Measurements from ENCODE around the gene TNFRSF11A. TPM values are rescaled to one million over a fixed set of nuclear protein-coding genes. Genes with fewer than 3 reads are reported as not detected.

The TNFRSF11A gene
- total and polyA plus RNA-seq, 2 donors (not counting 1 experiment from before 2014, with no cell fraction given) = 0.01 to 1.7 TPM

GRCh38 chr18:62412231-62412979 is 87.3 kb downstream of the TNFRSF11A start:
- H3K36me3 ChIP-seq (replicated peaks in 1 of 2; ENCODE audit: control extremely low read depth in 1 of 2, control insufficient read depth in 1 of 2, extremely low read depth in 1 of 2, insufficient read depth in 2 of 2, low read length in 1 of 2) = no peaks in the 10 kb centered on the region
- H3K27ac ChIP-seq (ENCODE audit: low read length in 2 of 2) = no peak overlapping the region
- no peaks in the 10 kb centered on the region for H3K79me2 ChIP-seq (ENCODE audit: control insufficient read depth, insufficient read depth, low read length)
- DNase-seq = no peak
- peaks cover 20% of the 10 kb centered on the region for H3K27me3 Mint-ChIP-seq
- no peaks in the 10 kb centered on the region for H4K20me1 ChIP-seq (ENCODE audit: control insufficient read depth, insufficient read depth, low read length, poor library complexity, severe bottlenecking)
- no peak overlapping the region for H3K4me3 ChIP-seq (ENCODE audit: control extremely low read depth in 1 of 5, extremely low read depth in 1 of 5, insufficient read depth in 1 of 5, low read depth in 2 of 5, low read length in 4 of 5)
- no peak overlapping the region for H2AFZ ChIP-seq (ENCODE audit: insufficient read depth, low read depth, low read length, poor library complexity, severe bottlenecking)
- H3K4me1 ChIP-seq (ENCODE audit: control insufficient read depth in 2 of 2, insufficient read depth in 2 of 2, low read length in 2 of 2) = no peaks in the 10 kb centered on the region
- 41% methylated on average over 3 of the region's 5 CpGs for WGBS (ENCODE audit: insufficient coverage)
- H3K27me3 ChIP-seq (replicated peaks in 1 of 4; ENCODE audit: control extremely low read depth in 1 of 4, control insufficient read depth in 3 of 4, insufficient read depth in 4 of 4, low read length in 3 of 4) = peaks cover 0 to 7% (median 0%) of the 10 kb centered on the region in 4 experiments
- no peak overlapping the region for H3K9ac ChIP-seq (ENCODE audit: low read length)
- POLR2A ChIA-PET = no interaction called here
- TF ChIP-seq EZH2 (IDR thresholded peaks at IDR 0.05; ENCODE audit: borderline replicate concordance, insufficient read depth, low read depth, low read length, poor library complexity, severe bottlenecking) = no peak
- TF ChIP-seq, protein P1, sequence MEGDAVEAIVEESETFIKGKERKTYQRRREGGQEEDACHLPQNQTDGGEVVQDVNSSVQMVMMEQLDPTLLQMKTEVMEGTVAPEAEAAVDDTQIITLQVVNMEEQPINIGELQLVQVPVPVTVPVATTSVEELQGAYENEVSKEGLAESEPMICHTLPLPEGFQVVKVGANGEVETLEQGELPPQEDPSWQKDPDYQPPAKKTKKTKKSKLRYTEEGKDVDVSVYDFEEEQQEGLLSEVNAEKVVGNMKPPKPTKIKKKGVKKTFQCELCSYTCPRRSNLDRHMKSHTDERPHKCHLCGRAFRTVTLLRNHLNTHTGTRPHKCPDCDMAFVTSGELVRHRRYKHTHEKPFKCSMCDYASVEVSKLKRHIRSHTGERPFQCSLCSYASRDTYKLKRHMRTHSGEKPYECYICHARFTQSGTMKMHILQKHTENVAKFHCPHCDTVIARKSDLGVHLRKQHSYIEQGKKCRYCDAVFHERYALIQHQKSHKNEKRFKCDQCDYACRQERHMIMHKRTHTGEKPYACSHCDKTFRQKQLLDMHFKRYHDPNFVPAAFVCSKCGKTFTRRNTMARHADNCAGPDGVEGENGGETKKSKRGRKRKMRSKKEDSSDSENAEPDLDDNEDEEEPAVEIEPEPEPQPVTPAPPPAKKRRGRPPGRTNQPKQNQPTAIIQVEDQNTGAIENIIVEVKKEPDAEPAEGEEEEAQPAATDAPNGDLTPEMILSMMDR (IDR thresholded peaks at IDR 0.05) = no peak
- H3K4me3 Mint-ChIP-seq = no peak overlapping the region
- peaks cover 1% of the 10 kb centered on the region for H3K9me3 Mint-ChIP-seq (ENCODE audit: insufficient read depth)
- ATAC-seq (ENCODE audit: low read depth) = no peak
- H3K9me3 ChIP-seq (ENCODE audit: control extremely low read depth in 1 of 3, control insufficient read depth in 2 of 3, insufficient read depth in 1 of 3, low read length in 2 of 3) = peaks cover 0 to 8% (median 8%) of the 10 kb centered on the region in 3 donors
- CTCF ChIA-PET = interaction anchor here (5.5 kb wide), 1 partner anchor 14 kb away, joined by 39 read pairs; no protein-coding TSS in a partner anchor
- no peak overlapping the region for H3K4me2 ChIP-seq (replicated peaks; ENCODE audit: low read depth, low read length, poor library complexity, severe bottlenecking)
- H3K27ac Mint-ChIP-seq = no peak overlapping the region
- intact Hi-C loops (cut with micrococcal nuclease) = no loop called here
- no peaks in the 10 kb centered on the region for H3K4me1 Mint-ChIP-seq

- DNase-seq (no peak), ATAC-seq (ENCODE audit: low read depth) (no peak)
- ChIA-PET CTCF (interaction anchor here (5.5 kb wide), 1 partner anchor 13 kb away, joined by 39 read pairs; no protein-coding TSS in a partner anchor), POLR2A (no interaction called here)
- H3K27me3 ChIP-seq (replicated peaks in 1 of 4; ENCODE audit: control extremely low read depth in 1 of 4, control insufficient read depth in 3 of 4, insufficient read depth in 4 of 4, low read length in 3 of 4) = peaks cover 0 to 7% (median 0%) of the 10 kb centered on the region in 4 experiments
- peaks cover 0 to 8% (median 8%) of the 10 kb centered on the region in 3 donors for H3K9me3 ChIP-seq (ENCODE audit: control extremely low read depth in 1 of 3, control insufficient read depth in 2 of 3, insufficient read depth in 1 of 3, low read length in 2 of 3)
- no peaks in the 10 kb centered on the region for H4K20me1 ChIP-seq (ENCODE audit: control insufficient read depth, insufficient read depth, low read length, poor library complexity, severe bottlenecking)
- no peaks in the 10 kb centered on the region for H3K4me1 ChIP-seq (ENCODE audit: control insufficient read depth in 2 of 2, insufficient read depth in 2 of 2, low read length in 2 of 2)
- H3K36me3 ChIP-seq (replicated peaks in 1 of 2; ENCODE audit: control extremely low read depth in 1 of 2, control insufficient read depth in 1 of 2, extremely low read depth in 1 of 2, insufficient read depth in 2 of 2, low read length in 1 of 2) = no peaks in the 10 kb centered on the region
- no peak for TF ChIP-seq EZH2 (IDR thresholded peaks at IDR 0.05; ENCODE audit: borderline replicate concordance, insufficient read depth, low read depth, low read length, poor library complexity, severe bottlenecking)
- TF ChIP-seq, protein P1 (IDR thresholded peaks at IDR 0.05) = no peak
- H3K4me2 ChIP-seq (replicated peaks; ENCODE audit: low read depth, low read length, poor library complexity, severe bottlenecking) = no peak overlapping the region
- H3K79me2 ChIP-seq (ENCODE audit: control insufficient read depth, insufficient read depth, low read length) = no peaks in the 10 kb centered on the region
- no peak overlapping the region for H2AFZ ChIP-seq (ENCODE audit: insufficient read depth, low read depth, low read length, poor library complexity, severe bottlenecking)
- H3K4me3 ChIP-seq (ENCODE audit: control extremely low read depth in 1 of 5, extremely low read depth in 1 of 5, insufficient read depth in 1 of 5, low read depth in 2 of 5, low read length in 4 of 5) = no peak overlapping the region
- Mint-ChIP-seq H3K27ac (no peak overlapping the region), H3K4me3 (no peak overlapping the region), H3K4me1 (no peaks in the 10 kb centered on the region), H3K27me3 (peaks cover 20% of the 10 kb centered on the region), H3K9me3 (ENCODE audit: insufficient read depth) (peaks cover 1% of the 10 kb centered on the region)
- WGBS (ENCODE audit: insufficient coverage) = no CpG with 5 or more reads among the region's 1 CpG
- H3K9ac ChIP-seq (ENCODE audit: low read length) = no peak overlapping the region
- intact Hi-C loops (cut with micrococcal nuclease) = no loop called here
- H3K27ac ChIP-seq (ENCODE audit: low read length in 2 of 2) = no peak overlapping the region
These were observed 88.1 kb downstream of the TNFRSF11A start for GRCh38 chr18:62413206-62413605.

All from B cell (primary cell).